Naive thymus-derived CD4-positive, alpha-beta T cell (primary cell): Measurements from ENCODE around the gene ONECUT2. TPM values are rescaled to one million over a fixed set of nuclear protein-coding genes. Genes with fewer than 3 reads are reported as not detected.

Experiments used
- ATAC-seq: fragments of 150-1000 bp; cut with Tn5 transposase; 2 replicates; pipeline ENCODE4 v1.10.0; 2021; ENCODE audit warnings: mild to moderate bottlenecking, moderate library complexity
- CTCF ChIA-PET: fragments of 350-600 bp; sonication (Branson Sonifier 250); formaldehyde crosslinking; loops from one replicate; lab custom pipeline; 2021; ENCODE audit warnings: antibody characterized with exemption; lab: Charles Lee
- POLR2A ChIA-PET: fragments of 350-600 bp; sonication (Branson Sonifier 250); formaldehyde crosslinking; loops from one replicate; lab custom pipeline; 2021; ENCODE audit warnings: antibody characterized with exemption, inconsistent platforms; lab: Charles Lee
- DNase-seq, 9 donors: peaks; one replicate each; pipeline versions ENCODE4 v3.0.0 to v3.0.0-alpha.2; 2020 to 2022; ENCODE audit warnings: mixed read lengths in 1 of 9
- H3K27ac ChIP-seq: one replicate; pipeline ENCODE4 v1.7.0; 2013; ENCODE audit warnings: mild to moderate bottlenecking, low read depth, low read length, moderate library complexity
- H3K27me3 ChIP-seq, 2 donors: one replicate each; pipeline ENCODE4 v1.7.0; 2013; ENCODE audit warnings: low read length in 2 of 2, mild to moderate bottlenecking in 2 of 2, moderate library complexity in 2 of 2; ENCODE audit not compliant: control insufficient read depth in 2 of 2, insufficient read depth in 2 of 2
- H3K36me3 ChIP-seq, 3 experiments: 1 replicate in 2 of 3; 2 replicates in 1 of 3; pipeline ENCODE4 v1.7.0; 2013; ENCODE audit warnings: low read length in 3 of 3, mild to moderate bottlenecking in 3 of 3, moderate library complexity in 1 of 3; ENCODE audit not compliant: insufficient read depth in 3 of 3, control insufficient read depth in 2 of 3
- H3K4me1 ChIP-seq, 2 donors: one replicate each; pipeline ENCODE4 v1.7.0; 2013; ENCODE audit warnings: low read length in 2 of 2, mild to moderate bottlenecking in 2 of 2, moderate library complexity in 1 of 2; ENCODE audit not compliant: control insufficient read depth in 2 of 2, insufficient read depth in 2 of 2
- H3K4me3 ChIP-seq: 2 replicates; pipeline ENCODE4 v1.7.0; 2013; ENCODE audit warnings: mild to moderate bottlenecking, low read length
- H3K9me3 ChIP-seq, 3 experiments: 1 replicate in 2 of 3; 2 replicates in 1 of 3; pipeline ENCODE4 v1.7.0; 2013; ENCODE audit warnings: low read length in 3 of 3; ENCODE audit not compliant: control insufficient read depth in 2 of 3
- H3K27ac Mint-ChIP-seq, 9 donors: one replicate each; pipeline ENCODE4 v1.8.0; 2020 to 2022; ENCODE audit warnings: mixed read lengths in 9 of 9, mild to moderate bottlenecking in 8 of 9, moderate library complexity in 5 of 9, inconsistent platforms in 2 of 9
- H3K27me3 Mint-ChIP-seq, 5 donors: one replicate each; pipeline ENCODE4 v1.8.0; 2021 to 2022; ENCODE audit warnings: mixed read lengths in 5 of 5, mild to moderate bottlenecking in 1 of 5
- H3K36me3 Mint-ChIP-seq, 5 donors: one replicate each; pipeline ENCODE4 v1.8.0; 2020 to 2022; ENCODE audit warnings: mixed read lengths in 5 of 5, mild to moderate bottlenecking in 3 of 5, inconsistent platforms in 1 of 5
- H3K4me1 Mint-ChIP-seq, 7 donors: one replicate each; pipeline ENCODE4 v1.8.0; 2020 to 2022; ENCODE audit warnings: mixed read lengths in 7 of 7, mild to moderate bottlenecking in 3 of 7, inconsistent platforms in 1 of 7
- H3K4me3 Mint-ChIP-seq, 10 donors: one replicate each; pipeline ENCODE4 v1.8.0; 2020 to 2022; ENCODE audit warnings: mild to moderate bottlenecking in 10 of 10, mixed read lengths in 10 of 10, moderate library complexity in 6 of 10, inconsistent platforms in 2 of 10
- H3K9me3 Mint-ChIP-seq, 11 donors: one replicate each; pipeline ENCODE4 v1.8.0; 2020 to 2022; ENCODE audit warnings: mixed read lengths in 11 of 11, mild to moderate bottlenecking in 4 of 11, inconsistent platforms in 1 of 11, moderate library complexity in 1 of 11
- intact Hi-C, 2 donors: fragments of 100-400 bp; cut with micrococcal nuclease; formaldehyde crosslinking; loops; one replicate each; pipeline ENCODE4 v1.15.1; 2023
- polyA plus RNA-seq, 2 donors: library from polyadenylated mRNA; unstranded; fragments of 300-500 nt; fragmentation: Illumina TruSeq; gene quantifications; one replicate each; pipeline ENCODE4 v1.2.3, GENCODE V29; 2021
- total RNA-seq, 6 experiments: library from RNA in 5 of 6; stranded (reverse) in 5 of 6; gene quantifications; 1 replicate in 5 of 6; 2 replicates in 1 of 6; pipeline ENCODE4 v1.2.3 and lab custom pipeline; 2021 to 2026

The ONECUT2 gene
- total and polyA plus RNA-seq, 7 experiments from 2014 or later = not detected

DNA sequence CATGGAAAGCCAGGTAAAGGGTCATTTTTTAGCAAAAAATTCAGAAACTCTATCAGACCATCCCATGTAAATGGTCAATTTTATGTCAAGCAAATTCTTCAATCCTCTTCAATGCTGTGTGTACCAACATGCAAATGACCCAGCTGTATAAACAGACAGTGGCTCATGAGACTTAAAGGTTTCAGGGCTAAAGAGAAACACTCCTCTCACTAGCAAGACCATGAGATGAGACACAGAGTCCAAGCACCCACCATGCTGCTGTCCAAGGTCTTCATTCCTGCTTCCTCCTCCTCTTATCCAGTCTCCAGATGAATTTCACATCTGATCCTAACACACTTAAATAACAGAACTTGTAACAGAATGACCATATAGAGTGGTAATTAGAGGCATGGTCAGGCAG, 30.8 kb upstream of the ONECUT2 start:
- POLR2A ChIA-PET = no interaction called here
- peaks cover 0 to 14% (median 7%) of the 10 kb centered on the region in 11 donors for H3K9me3 Mint-ChIP-seq

DNA sequence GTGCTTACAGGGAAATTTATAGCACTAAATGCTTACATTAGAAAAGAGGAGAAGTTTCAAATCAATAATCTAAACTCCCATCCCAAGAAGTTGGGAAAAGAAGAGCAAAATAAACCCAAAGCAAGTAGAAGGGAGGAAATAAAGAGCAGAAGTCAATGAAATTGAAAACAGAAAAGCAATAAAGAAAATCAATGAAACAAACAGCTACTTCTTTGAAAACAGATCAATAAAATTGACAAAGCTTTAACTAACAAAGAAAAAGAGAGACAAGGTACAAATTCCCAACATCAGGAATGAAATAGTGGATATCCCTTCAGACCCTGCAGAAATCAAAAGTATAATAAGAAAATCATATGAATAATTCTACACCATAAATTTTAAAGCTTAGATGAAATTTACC, 25.5 kb upstream of the ONECUT2 start:
- Mint-ChIP-seq H3K36me3 (peaks cover 0 to 10% (median 0%) of the 10 kb centered on the region in 5 donors), H3K4me3 (no peak overlapping the region), H3K27me3 (peaks cover 2 to 59% (median 23%) of the 10 kb centered on the region in 5 donors), H3K9me3 (peaks cover 0 to 22% (median 6%) of the 10 kb centered on the region in 11 donors), H3K4me1 (no peaks in the 10 kb centered on the region), H3K27ac (no peak overlapping the region)
- CTCF ChIA-PET = interaction anchor here (0.6 kb wide), 1 partner anchor 17 kb away, joined by 7 read pairs; no protein-coding TSS in a partner anchor
- intact Hi-C loops = no loop called here
- no peak for DNase-seq
- H3K4me1 ChIP-seq = no peaks in the 10 kb centered on the region
- POLR2A ChIA-PET = no interaction called here
- H3K4me3 ChIP-seq = no peak overlapping the region
- peaks cover 0 to 5% (median 0%) of the 10 kb centered on the region in 3 experiments for H3K9me3 ChIP-seq
- no peaks in the 10 kb centered on the region for H3K36me3 ChIP-seq
- no peak for ATAC-seq
- H3K27me3 ChIP-seq = no peaks in the 10 kb centered on the region
- H3K27ac ChIP-seq = no peak overlapping the region

More for the DNA sequence above, 30.8 kb upstream of the ONECUT2 start:
- intact Hi-C loops = no loop called here
- H3K27me3 Mint-ChIP-seq = peaks cover 2 to 54% (median 45%) of the 10 kb centered on the region in 5 donors
- no peak overlapping the region for H3K27ac Mint-ChIP-seq
- CTCF ChIA-PET = no interaction called here
- H3K36me3 ChIP-seq = no peaks in the 10 kb centered on the region
- no peak overlapping the region for H3K4me3 ChIP-seq
- H3K27ac ChIP-seq = no peak overlapping the region
- peaks cover 0 to under 1% (median 0%) of the 10 kb centered on the region in 3 experiments for H3K9me3 ChIP-seq
- no peaks in the 10 kb centered on the region for H3K4me1 ChIP-seq
- H3K27me3 ChIP-seq = no peaks in the 10 kb centered on the region
- ATAC-seq (no peak), DNase-seq (no peak)
- H3K36me3 Mint-ChIP-seq = peaks cover 0 to 10% (median 0%) of the 10 kb centered on the region in 5 donors
- no peaks in the 10 kb centered on the region for H3K4me1 Mint-ChIP-seq
- H3K4me3 Mint-ChIP-seq = no peak overlapping the region

DNA sequence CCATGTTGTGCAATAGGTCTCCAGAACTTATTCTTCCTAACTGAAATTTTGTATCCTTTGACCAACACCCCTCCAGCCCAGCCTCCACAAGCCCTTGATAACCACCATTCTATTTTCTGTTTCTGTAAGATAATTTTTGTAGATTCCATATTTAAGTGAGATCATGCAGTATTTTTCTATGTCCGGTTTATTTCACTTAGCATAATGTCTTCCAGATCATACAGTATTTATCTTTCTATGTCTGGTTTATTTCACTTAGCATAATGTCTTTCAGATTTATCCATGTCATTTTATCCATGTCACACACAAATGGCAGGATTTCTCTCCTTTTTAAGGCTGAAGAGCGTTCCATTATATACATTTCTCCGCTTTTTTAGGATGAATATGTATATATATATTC, 24.4 kb upstream of the ONECUT2 start:
- DNase-seq (no peak), ATAC-seq (no peak)
- Histone ChIP-seq H3K9me3 (peaks cover 0 to 5% (median 0%) of the 10 kb centered on the region in 3 experiments), H3K36me3 (no peaks in the 10 kb centered on the region), H3K27ac (no peak overlapping the region), H3K4me1 (no peaks in the 10 kb centered on the region), H3K4me3 (no peak overlapping the region), H3K27me3 (no peaks in the 10 kb centered on the region)
- Mint-ChIP-seq H3K4me1 (no peaks in the 10 kb centered on the region), H3K36me3 (peaks cover 0 to 10% (median 0%) of the 10 kb centered on the region in 5 donors), H3K27ac (no peak overlapping the region), H3K27me3 (peaks cover 2 to 57% (median 27%) of the 10 kb centered on the region in 5 donors), H3K9me3 (peaks cover 0 to 28% (median 6%) of the 10 kb centered on the region in 11 donors), H3K4me3 (no peak overlapping the region)
- CTCF ChIA-PET = no interaction called here
- intact Hi-C loops = no loop called here
- POLR2A ChIA-PET = no interaction called here

DNA sequence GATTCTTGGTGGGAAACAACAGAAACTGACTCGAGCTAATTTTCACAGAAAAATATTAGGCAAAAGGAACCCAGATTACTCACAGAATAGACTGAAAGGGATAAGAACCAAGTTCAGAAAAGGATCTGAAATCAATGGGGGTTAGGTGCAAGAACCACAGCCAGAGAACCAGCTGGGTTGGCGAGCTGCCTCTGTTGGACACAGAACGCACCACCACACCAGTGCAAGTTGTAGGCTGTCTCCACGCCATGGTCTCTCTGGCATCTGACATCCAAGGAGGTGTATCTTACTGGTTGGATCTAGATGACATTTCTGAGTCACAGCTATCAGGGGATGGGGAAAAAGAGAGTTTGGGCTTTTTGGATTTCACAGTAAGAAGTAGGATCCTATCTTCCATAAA, 18.6 kb upstream of the ONECUT2 start:
- Mint-ChIP-seq H3K9me3 (peaks cover 0 to 21% (median 8%) of the 10 kb centered on the region in 11 donors), H3K27ac (no peak overlapping the region), H3K4me3 (no peak overlapping the region), H3K27me3 (peaks cover 0 to 56% (median 38%) of the 10 kb centered on the region in 5 donors), H3K4me1 (no peaks in the 10 kb centered on the region), H3K36me3 (no peaks in the 10 kb centered on the region)
- intact Hi-C loops = no loop called here
- POLR2A ChIA-PET = interaction anchor here (0.7 kb wide), 1 partner anchor 624 kb away, joined by 9 read pairs; no protein-coding TSS in a partner anchor
- peaks cover 0 to 3% of the 10 kb centered on the region in 2 donors for H3K27me3 ChIP-seq
- no peaks in the 10 kb centered on the region for H3K4me1 ChIP-seq
- no peaks in the 10 kb centered on the region for H3K9me3 ChIP-seq
- ATAC-seq = no peak
- no peak for DNase-seq
- CTCF ChIA-PET = no interaction called here
- no peak overlapping the region for H3K4me3 ChIP-seq
- H3K27ac ChIP-seq = no peak overlapping the region
- H3K36me3 ChIP-seq = no peaks in the 10 kb centered on the region

DNA sequence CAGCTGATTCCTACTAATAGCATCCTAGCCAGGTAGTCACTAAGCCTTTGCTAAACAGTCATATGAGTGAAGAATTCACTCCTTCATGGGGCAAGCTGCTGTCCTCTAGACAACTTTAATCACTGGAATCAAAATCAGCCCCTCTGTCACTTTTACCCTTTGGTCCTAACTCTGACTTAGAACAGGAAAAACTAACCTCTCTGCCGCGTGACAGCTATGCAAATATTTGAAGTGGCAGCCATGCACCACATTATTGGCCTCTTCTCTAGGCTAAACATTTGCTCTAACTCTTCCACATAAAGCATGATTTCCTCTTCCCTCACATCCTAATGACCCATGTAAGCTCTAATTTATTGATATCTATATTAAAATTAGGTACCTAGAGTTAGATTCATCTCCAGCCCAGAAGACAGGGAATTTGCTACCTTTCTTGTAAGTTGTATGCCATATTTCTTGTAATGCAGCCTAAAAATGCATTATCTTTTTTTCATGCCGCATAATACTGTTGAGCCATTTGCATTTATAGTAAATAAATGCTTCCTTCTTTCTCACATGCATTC, 12.8 kb upstream of the ONECUT2 start:
- Mint-ChIP-seq H3K4me1 (no peaks in the 10 kb centered on the region), H3K9me3 (peaks cover 0 to 44% (median 16%) of the 10 kb centered on the region in 11 donors), H3K4me3 (no peak overlapping the region), H3K36me3 (no peaks in the 10 kb centered on the region), H3K27ac (no peak overlapping the region), H3K27me3 (peaks cover 22 to 77% (median 62%) of the 10 kb centered on the region in 5 donors)
- no peaks in the 10 kb centered on the region for H3K36me3 ChIP-seq
- no peaks in the 10 kb centered on the region for H3K27me3 ChIP-seq
- no peak overlapping the region for H3K27ac ChIP-seq
- ATAC-seq (no peak), DNase-seq (no peak)
- H3K4me1 ChIP-seq = no peaks in the 10 kb centered on the region
- ChIA-PET CTCF (no interaction called here), POLR2A (no interaction called here)
- H3K9me3 ChIP-seq = no peaks in the 10 kb centered on the region
- H3K4me3 ChIP-seq = no peak overlapping the region
- intact Hi-C loops = no loop called here

DNA sequence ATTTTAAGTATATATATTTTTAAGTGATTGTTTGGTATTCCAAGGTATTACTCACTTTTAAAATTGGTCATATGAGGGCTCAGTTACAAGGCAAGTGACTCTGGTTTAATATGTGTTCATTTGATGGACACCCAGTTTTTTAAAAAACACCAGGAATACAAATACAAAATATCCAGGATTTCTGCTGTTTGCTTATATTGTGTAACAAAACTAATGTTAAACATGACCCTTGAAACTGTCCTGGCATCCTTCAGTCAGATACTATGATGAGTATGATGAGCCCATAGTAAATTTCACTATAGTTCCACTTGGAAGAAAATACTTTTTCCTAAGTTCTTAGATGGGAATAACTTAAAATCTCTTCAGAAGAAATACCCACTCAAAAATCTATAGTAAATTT, 11.4 kb upstream of the ONECUT2 start:
- peaks cover 0 to under 1% (median 0%) of the 10 kb centered on the region in 5 donors for H3K36me3 Mint-ChIP-seq
- DNase-seq (no peak), ATAC-seq (no peak)
- intact Hi-C loops = no loop called here
- POLR2A ChIA-PET = no interaction called here
- H3K4me3 ChIP-seq = no peak overlapping the region
- peaks cover 0 to under 1% (median 0%) of the 10 kb centered on the region in 7 donors for H3K4me1 Mint-ChIP-seq
- peaks cover 0 to 42% (median 16%) of the 10 kb centered on the region in 11 donors for H3K9me3 Mint-ChIP-seq
- H3K9me3 ChIP-seq = no peaks in the 10 kb centered on the region
- H3K27ac ChIP-seq = no peak overlapping the region
- no peaks in the 10 kb centered on the region for H3K36me3 ChIP-seq
- no peak overlapping the region for H3K27ac Mint-ChIP-seq
- H3K4me1 ChIP-seq = no peaks in the 10 kb centered on the region
- CTCF ChIA-PET = no interaction called here
- no peak overlapping the region for H3K4me3 Mint-ChIP-seq
- peaks cover 24 to 72% (median 60%) of the 10 kb centered on the region in 5 donors for H3K27me3 Mint-ChIP-seq
- H3K27me3 ChIP-seq = peaks cover 0 to 9% of the 10 kb centered on the region in 2 donors

DNA sequence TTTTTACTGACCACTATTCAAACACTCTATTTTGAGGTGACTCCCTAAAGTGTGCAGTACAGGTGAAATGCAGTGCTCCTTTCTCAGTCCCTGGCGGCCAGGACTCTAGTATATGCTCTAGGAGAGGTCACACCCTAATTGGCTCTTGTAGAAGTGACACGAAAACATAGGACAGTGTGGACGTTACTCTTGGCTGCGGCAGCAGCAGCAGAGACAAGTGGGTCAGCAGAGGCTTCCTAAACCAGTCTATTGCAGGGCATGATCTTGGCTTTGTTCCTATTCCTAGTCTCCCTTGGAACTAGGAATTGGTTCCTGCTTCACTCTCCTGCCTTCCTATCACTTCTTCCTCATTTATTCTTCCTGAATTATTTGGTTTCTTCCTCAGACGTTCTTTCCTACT, 10.1 kb upstream of the ONECUT2 start:
- intact Hi-C loops = no loop called here
- Mint-ChIP-seq H3K4me3 (no peak overlapping the region), H3K9me3 (peaks cover 0 to 49% (median 24%) of the 10 kb centered on the region in 11 donors), H3K4me1 (peaks cover 9 to 13% (median 12%) of the 10 kb centered on the region in 7 donors), H3K27me3 (peaks cover 36 to 80% (median 70%) of the 10 kb centered on the region in 5 donors), H3K36me3 (peaks cover 0 to 9% (median 1%) of the 10 kb centered on the region in 5 donors), H3K27ac (no peak overlapping the region)
- no peaks in the 10 kb centered on the region for H3K36me3 ChIP-seq
- H3K9me3 ChIP-seq = no peaks in the 10 kb centered on the region
- DNase-seq (no peak), ATAC-seq (no peak)
- no peak overlapping the region for H3K4me3 ChIP-seq
- CTCF ChIA-PET = no interaction called here
- POLR2A ChIA-PET = no interaction called here
- no peak overlapping the region for H3K27ac ChIP-seq
- H3K4me1 ChIP-seq = peaks cover 3 to 5% of the 10 kb centered on the region in 2 donors
- peaks cover 0 to 16% of the 10 kb centered on the region in 2 donors for H3K27me3 ChIP-seq
